Retinal pigment epithelial cell (primary cell): ENCODE measurements around the gene PLCB4.
A peak's percentile ranks its signal among the peaks of the same experiment; 100 is the strongest.

Source experiments
- DNase-seq: peaks from one replicate; pipeline ENCODE4 v3.0.0-alpha.2; 2010; ENCODE audit warnings: low read depth
- H3K4me3 ChIP-seq: 2 replicates; pipeline ENCODE4 v1.5.1; 2011; ENCODE audit warnings: mild to moderate bottlenecking, low read length, control low read depth, moderate library complexity
- CTCF ChIP-seq: conservative IDR thresholded peaks from 2 replicates; pipeline ENCODE4 v1.5.1; 2011; ENCODE audit warnings: low read depth, low read length, control low read depth, inconsistent platforms

The PLCB4 gene

GRCh38 chr20:9294041-9294440, 225.2 kb downstream of the PLCB4 start:
- no peak for TF ChIP-seq CTCF
- H3K4me3 ChIP-seq: no peak overlapping the region
- peak; percentile 68 for DNase-seq

- H3K4me3 ChIP-seq: no peak overlapping the region
- no peak for TF ChIP-seq CTCF
- DNase-seq: no peak
These were observed 230.0 kb downstream of the PLCB4 start for GRCh38 chr20:9298906-9299305.

- no peak for TF ChIP-seq CTCF
- peak; percentile 54 for DNase-seq
- H3K4me3 ChIP-seq: no peak overlapping the region
These were observed 231.2 kb downstream of the PLCB4 start for GRCh38 chr20:9300080-9300479.

GRCh38 chr20:9300534-9300933, 231.6 kb downstream of the PLCB4 start:
- no peak for DNase-seq
- TF ChIP-seq CTCF: no peak
- H3K4me3 ChIP-seq: no peak overlapping the region

- no peak for TF ChIP-seq CTCF
- DNase-seq: peak; percentile 95
- no peak overlapping the region for H3K4me3 ChIP-seq
These were observed 232.5 kb downstream of the PLCB4 start for GRCh38 chr20:9301129-9302090.

- no peak for TF ChIP-seq CTCF
These were observed 233.2 kb downstream of the PLCB4 start for GRCh38 chr20:9302091-9302462.

GRCh38 chr20:9306521-9306920, 237.6 kb downstream of the PLCB4 start:
- H3K4me3 ChIP-seq: no peak overlapping the region
- no peak for DNase-seq
- TF ChIP-seq CTCF: no peak

More at GRCh38 chr20:9302091-9302462, 233.2 kb downstream of the PLCB4 start:
- no peak overlapping the region for H3K4me3 ChIP-seq
- no peak for DNase-seq
